SK-N-SH treated with all-trans-retinoic acid at 6 μM for 48 hours (cell line): ENCODE data around the gene ESPNL.

ENCODE experiments used
- CREB5 ChIP-seq: fragments of 250-450 bp; sonication (Bioruptor Pico); IDR thresholded peaks from 2 replicates; pipeline ENCODE4 v1.5.1; 2020; ENCODE audit warnings: low read depth, mild to moderate bottlenecking, moderate library complexity
- CSRNP3 ChIP-seq: fragments of 250-450 bp; sonication (Bioruptor Pico); IDR thresholded peaks from 2 replicates; pipeline ENCODE4 v1.5.1; 2021; ENCODE audit warnings: mild to moderate bottlenecking, moderate library complexity
- GLIS3 ChIP-seq: fragments of 250-450 bp; sonication (Bioruptor Pico); IDR thresholded peaks from 2 replicates; pipeline ENCODE4 v1.5.0; 2020; ENCODE audit warnings: mild to moderate bottlenecking, moderate library complexity
- PATZ1 ChIP-seq: fragments of 250-450 bp; sonication (Bioruptor Pico); IDR thresholded peaks from 2 replicates; pipeline ENCODE4 v1.8.0; 2020; ENCODE audit warnings: mild to moderate bottlenecking, moderate library complexity, borderline replicate concordance
- POU6F1 ChIP-seq: fragments of 250-450 bp; sonication (Bioruptor Pico); IDR thresholded peaks from 2 replicates; pipeline ENCODE4 v1.8.0; 2021; ENCODE audit warnings: low read depth, mild to moderate bottlenecking, moderate library complexity, borderline replicate concordance
- RARB ChIP-seq: fragments of 250-450 bp; sonication (Bioruptor Pico); IDR thresholded peaks from 2 replicates; pipeline ENCODE4 v1.8.0; 2021; ENCODE audit warnings: mild to moderate bottlenecking, moderate library complexity
- SNAI2 ChIP-seq: fragments of 250-450 bp; sonication (Bioruptor Pico); IDR thresholded peaks from 2 replicates; pipeline ENCODE4 v1.5.0; 2020; ENCODE audit warnings: mild to moderate bottlenecking, moderate library complexity
- TOX ChIP-seq: fragments of 250-450 bp; sonication (Bioruptor Pico); IDR thresholded peaks from 2 replicates; pipeline ENCODE4 v1.8.0; 2021; ENCODE audit warnings: mild to moderate bottlenecking, moderate library complexity, borderline replicate concordance
- ZFP3 ChIP-seq: fragments of 250-450 bp; sonication (Bioruptor Pico); IDR thresholded peaks from 2 replicates; pipeline ENCODE4 v1.5.0; 2020; ENCODE audit warnings: mild to moderate bottlenecking, moderate library complexity
- ZNF565 ChIP-seq: fragments of 450-650 bp; formaldehyde crosslinking; conservative IDR thresholded peaks from 2 replicates; pipeline ENCODE4 v1.5.0; 2020; ENCODE audit warnings: low read depth, mild to moderate bottlenecking, moderate library complexity
- ZNF8 ChIP-seq: fragments of 450-650 bp; formaldehyde crosslinking; IDR thresholded peaks from 2 replicates; pipeline ENCODE4 v1.5.0; 2020; ENCODE audit warnings: mild to moderate bottlenecking, moderate library complexity

- TF ChIP-seq PATZ1 (no peak), RARB (CRISPR knock-in tag) (no peak), SNAI2 (no peak), POU6F1 (CRISPR knock-in tag) (no peak), CREB5 (CRISPR knock-in tag) (no peak), CSRNP3 (no peak), TOX (CRISPR knock-in tag) (no peak), GLIS3 (CRISPR knock-in tag) (no peak), ZNF8 (CRISPR knock-in tag) (no peak), ZNF565 (CRISPR knock-in tag) (no peak), ZFP3 (CRISPR knock-in tag) (no peak)
These were observed 19.6 kb upstream of the ESPNL start for GRCh38 chr2:238080518-238080917.
